ENCODE results near the gene USH2A.

The USH2A gene

GRCh38 chr1:216258856-216259255 lies 164.4 kb downstream of the USH2A start:
- DNase-seq: no peak

DNA sequence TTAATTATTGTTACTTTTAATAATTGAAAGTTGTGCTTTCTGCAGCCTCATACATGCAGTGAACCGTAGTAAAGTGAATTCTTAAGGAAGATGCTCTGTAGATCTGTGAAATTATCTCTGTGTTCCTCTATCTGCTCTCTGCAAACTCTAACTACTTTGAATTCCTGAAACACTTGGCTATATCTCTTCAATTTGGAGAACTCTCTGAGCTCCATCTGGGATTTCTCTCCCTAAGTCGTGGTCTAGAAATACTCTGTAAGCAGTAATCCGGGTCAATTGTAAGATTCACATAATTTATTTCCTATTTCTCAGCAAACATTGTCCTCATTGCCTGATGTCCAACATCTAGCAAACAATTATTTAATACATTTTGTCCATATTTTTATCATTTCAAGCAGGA lies 164.9 kb downstream of the USH2A start:
- no peak for DNase-seq

GRCh38 chr1:216250861-216251260 lies 172.4 kb downstream of the USH2A start:
- no peak for DNase-seq

DNA sequence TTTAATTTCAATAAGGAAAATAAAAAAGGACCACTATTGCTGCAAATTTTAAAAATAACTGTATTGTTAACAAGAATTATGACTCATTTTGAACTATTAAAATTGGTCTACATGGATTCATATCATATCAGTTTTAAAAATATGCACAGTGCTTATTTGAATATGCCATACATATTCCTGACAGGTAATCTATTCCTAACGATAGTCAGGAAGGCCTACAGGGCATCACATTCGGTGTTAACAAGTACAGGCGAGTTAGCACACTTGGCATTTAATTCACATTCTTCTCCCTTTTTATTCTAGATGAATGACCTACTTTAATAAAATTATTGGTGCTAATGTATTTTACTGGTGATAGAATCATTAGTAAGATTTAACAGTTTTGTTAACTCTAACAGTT lies 174.6 kb downstream of the USH2A start:
- DNase-seq: no peak

DNA sequence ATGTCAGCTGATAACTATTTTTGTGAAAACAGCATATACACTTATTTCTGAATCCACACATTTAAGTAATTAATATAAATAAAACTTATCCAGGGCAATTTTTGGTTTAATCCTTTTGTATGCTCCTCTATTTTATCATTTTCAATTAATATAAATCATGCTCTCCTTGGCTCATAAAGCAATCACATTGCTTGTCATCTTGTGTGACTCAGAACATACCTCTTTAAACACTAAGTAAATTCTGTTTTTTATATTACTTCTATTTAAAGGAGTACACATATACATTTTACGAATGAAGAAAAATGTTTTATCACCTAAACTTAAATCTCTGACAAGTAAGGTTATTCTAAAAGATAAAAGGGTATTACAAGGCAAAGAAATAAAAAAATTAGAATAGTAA lies 175.3 kb downstream of the USH2A start:
- DNase-seq: no peak

- no peak for DNase-seq
Measured at GRCh38 chr1:216246577-216247203, 176.6 kb downstream of the USH2A start.

GRCh38 chr1:216238844-216239243 lies 184.4 kb downstream of the USH2A start:
- no peak for DNase-seq

DNA sequence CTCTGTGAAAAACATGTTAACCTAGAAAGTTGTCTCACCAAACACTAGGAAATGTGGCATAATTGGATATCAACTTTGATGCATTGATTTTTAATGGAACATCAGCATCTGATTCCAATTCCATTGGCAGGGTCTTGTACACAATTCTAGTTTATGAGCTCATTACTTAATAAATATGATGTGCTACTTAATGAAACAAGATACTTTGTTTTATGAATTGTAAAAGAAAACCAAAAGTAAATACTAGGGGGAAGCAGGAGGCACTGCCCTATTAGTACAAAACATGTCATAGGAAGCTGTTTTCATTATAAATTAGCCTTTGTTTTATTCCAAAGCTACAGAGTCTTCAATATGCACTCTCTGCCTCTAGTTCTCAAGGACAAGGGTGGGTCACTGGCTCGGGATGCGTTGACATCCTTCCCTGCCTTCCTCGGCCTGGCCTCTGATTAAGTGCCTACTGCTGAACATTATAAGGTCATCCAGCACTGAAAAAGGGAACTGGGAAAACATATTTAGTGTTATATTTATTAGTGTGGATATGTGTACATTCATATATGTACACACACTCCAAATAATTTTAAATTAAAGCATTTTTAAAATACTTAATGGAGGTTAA lies 185.2 kb downstream of the USH2A start:
- no peak for DNase-seq

- DNase-seq: no peak
Measured at GRCh38 chr1:216224233-216224632, 199.0 kb downstream of the USH2A start.

DNA sequence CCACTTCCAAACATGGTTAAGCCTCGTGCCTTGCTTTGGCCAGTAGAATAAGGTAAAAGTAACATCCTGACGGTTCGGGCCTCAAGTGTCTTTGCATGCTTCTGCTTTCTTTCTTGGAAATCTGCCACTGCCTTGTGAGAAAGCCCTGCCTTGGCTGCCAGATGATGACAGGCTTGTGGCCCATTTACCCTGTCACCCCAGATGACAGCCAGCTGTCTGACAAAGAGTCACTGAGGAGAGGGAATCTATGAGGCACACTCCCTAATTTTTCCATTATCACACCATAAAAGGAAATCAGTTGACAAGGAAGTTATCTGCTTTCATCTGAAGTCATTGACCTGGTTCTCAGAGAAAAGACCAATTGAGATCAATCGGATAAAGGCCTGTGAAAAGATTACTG lies 199.8 kb downstream of the USH2A start:
- peak in 2 of 3 donors; percentile 1 to 3 for DNase-seq

DNA sequence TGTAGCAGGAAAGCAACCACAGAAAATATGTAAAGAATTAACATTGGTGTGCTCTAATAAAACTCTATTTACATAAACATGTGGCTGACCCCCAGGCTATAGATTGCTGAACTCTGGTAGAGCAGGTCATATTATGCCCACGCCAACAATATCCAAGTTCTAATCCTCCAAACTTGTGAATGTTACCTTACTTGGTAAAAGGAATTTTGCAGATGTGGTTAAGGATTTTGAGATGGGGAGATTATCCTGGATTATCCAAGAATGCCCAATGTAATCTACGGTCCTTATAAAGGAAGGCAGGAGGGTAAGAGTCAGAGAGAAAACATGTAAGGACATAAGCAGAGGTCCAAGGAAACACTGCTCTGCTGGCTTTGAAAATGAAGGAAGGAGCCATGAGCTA lies 201.0 kb downstream of the USH2A start:
- no peak for DNase-seq

- peak; percentile 68 to 74 (median 72) for DNase-seq
Measured at GRCh38 chr1:216221260-216221700, 202.0 kb downstream of the USH2A start.

- no peak for DNase-seq
Measured at GRCh38 chr1:216216305-216216704, 206.9 kb downstream of the USH2A start.

GRCh38 chr1:216215169-216215568 lies 208.1 kb downstream of the USH2A start:
- no peak for DNase-seq

- no peak for DNase-seq
Measured at GRCh38 chr1:216212826-216213225, 210.4 kb downstream of the USH2A start.

GRCh38 chr1:216210081-216210480 lies 213.2 kb downstream of the USH2A start:
- DNase-seq: no peak

- DNase-seq: no peak
Measured at GRCh38 chr1:216209125-216209524, 214.1 kb downstream of the USH2A start.

- DNase-seq: no peak
Measured at GRCh38 chr1:216207154-216207553, 216.1 kb downstream of the USH2A start.

DNA sequence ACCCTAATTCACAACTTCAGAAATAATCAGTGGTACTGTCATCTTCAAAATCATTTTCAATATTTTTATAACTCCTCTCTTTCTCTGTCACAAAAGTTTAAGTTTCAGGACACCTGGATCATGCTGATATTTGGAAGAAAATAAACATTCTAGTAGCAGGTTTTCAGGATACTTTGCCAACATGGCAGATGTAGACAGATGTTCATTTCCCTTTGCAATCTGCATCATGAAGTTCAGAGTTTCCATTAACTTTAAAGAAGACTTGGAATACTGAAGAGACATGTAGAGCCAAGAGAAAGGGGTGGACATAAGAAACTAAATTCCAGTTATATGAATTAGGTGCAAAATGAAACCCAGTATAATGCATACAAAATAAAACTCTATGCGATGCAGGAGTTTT lies 218.1 kb downstream of the USH2A start:
- no peak for DNase-seq

- DNase-seq: no peak
Measured at GRCh38 chr1:216201946-216202345, 221.3 kb downstream of the USH2A start.

DNA sequence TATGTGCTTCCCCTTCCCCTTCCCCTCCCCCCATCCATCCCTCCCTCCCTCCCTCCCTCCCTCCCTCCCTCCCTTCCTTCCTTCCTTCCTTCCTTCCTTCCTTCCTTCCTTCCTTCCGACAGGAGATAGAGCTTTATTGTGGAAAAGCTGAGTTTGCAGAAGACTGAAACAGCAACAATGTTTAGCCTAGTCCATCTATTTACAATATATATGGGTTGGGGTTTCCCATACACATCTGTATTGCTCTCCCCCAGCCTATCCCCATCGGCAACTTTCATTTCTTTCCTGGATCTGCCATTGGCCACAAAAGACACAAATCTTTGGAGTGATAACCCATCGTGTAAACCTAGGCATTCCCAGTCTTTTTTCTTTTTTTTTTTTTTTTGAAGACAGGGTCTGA lies 222.3 kb downstream of the USH2A start:
- no peak for DNase-seq

DNA sequence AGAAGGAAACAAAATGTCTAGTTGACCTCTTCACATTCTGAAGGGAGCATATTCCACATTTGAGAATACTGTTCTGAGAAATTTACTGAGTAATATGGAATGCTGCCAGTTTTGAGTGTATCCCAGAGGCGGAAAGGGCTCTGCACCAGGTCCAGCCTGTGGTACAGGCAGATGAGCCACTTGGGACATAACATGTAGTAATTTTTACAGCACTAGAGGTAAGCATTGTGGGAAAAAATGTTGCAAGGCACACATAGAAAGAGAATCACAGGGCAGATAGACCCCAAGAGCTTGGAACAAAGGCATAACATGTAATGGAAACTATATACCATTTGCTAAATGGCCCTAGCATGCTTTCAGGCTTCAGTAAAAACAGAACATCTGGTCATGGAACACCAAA lies 228.5 kb downstream of the USH2A start:
- no peak for DNase-seq

GRCh38 chr1:216193839-216194443 lies 229.3 kb downstream of the USH2A start:
- DNase-seq: no peak

DNA sequence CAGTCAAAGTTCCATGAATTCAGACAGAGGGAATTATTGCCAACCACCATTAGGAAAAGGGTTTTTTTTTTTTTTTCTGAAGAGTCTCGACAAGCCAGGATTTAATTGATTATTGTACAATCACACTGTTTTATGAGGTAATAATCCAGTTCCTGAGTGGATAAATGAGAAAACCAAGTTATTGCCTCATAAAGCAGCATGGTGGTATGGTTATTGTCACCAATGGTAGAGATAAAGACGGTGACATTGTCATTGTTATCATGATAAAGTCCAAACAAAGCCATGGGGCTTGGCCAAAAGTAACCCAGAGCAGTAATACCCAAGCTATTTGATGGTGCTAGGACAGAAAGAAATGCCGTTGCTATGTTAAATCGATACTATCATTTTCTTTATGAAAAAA lies 232.8 kb downstream of the USH2A start:
- DNase-seq: no peak

DNA sequence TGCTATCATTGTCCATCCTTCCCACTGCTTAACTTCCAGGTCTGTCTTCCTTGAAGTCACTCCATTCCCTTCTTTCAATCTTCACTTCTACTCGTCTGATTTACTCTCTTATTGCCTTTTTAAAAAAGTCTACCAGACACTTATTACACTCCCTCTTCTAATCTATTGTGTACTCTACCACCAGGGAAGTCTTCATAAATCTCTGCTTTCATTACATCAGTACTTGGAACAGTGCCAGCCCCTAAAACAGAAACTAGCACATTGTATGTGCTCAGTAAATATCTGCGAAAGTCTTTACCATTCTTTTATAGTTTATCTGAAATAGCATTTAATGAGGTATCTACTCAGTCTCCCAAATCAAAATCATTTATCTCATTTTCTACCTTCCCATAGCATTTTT lies 236.4 kb downstream of the USH2A start:
- peak in 1 of 3 donors; percentile 1 for DNase-seq
